Cardiac fibroblast (primary cell): ENCODE data around the gene PRSS48.

Experiments used
- DNase-seq, 2 donors: peaks; one replicate each; pipeline versions ENCODE4 v3.0.0 to v3.0.0-alpha.2; 2010; ENCODE audit warnings: low read depth in 2 of 2
- H3K4me3 ChIP-seq, 2 donors: replicated peaks in 1 of 2; 1 replicate in 1 of 2; 2 replicates in 1 of 2; pipeline ENCODE4 v1.5.1; 2011; ENCODE audit warnings: low read depth in 2 of 2, low read length in 2 of 2, mild to moderate bottlenecking in 2 of 2, moderate library complexity in 1 of 2
- CTCF ChIP-seq: IDR thresholded peaks from one replicate; pipeline ENCODE4 v1.5.1; 2011; ENCODE audit warnings: low read depth, mild to moderate bottlenecking, low read length, inconsistent platforms

The PRSS48 gene

GRCh38 chr4:151304755-151305154 lies 27.8 kb downstream of the PRSS48 start:
- no peak overlapping the region for H3K4me3 ChIP-seq
- no peak for TF ChIP-seq CTCF
- DNase-seq = peak in 1 of 2 donors; percentile 45

DNA sequence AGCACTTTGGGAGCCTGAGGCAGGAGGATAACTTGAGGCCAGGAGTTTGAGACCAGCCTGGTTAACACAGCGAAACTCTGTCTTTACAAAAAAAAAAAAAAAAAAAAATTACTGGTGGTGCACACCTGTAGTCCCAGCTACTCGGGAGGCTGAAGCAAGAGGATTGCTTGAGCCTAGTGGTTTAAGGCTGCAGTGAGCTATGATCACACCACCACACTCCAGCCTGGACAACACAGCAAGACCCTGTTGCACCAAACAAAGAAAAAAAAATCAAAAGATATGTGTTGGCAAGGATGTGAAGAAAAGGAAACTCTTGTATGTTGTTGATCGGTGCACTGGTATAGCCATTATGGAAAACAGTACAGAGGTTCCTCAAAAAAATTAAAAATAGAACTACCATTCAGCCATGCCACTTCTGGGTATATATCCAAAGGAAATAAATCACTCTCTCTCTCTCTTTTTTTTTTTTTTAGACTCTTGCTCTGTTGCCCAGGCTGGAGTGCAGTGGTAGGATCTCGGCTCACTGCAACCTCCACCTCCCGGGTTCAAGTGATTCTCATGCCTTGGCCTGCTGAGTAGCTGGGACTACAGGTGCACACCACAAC lies 33.3 kb downstream of the PRSS48 start:
- TF ChIP-seq CTCF = no peak
- H3K4me3 ChIP-seq = no peak overlapping the region
- DNase-seq = no peak

- no peak for TF ChIP-seq CTCF
- DNase-seq = no peak
- H3K4me3 ChIP-seq = no peak overlapping the region
Measured at GRCh38 chr4:151313306-151314009, 36.5 kb downstream of the PRSS48 start.

GRCh38 chr4:151314010-151314355 lies 37.0 kb downstream of the PRSS48 start:
- no peak overlapping the region for H3K4me3 ChIP-seq
- TF ChIP-seq CTCF = no peak
- no peak for DNase-seq

DNA sequence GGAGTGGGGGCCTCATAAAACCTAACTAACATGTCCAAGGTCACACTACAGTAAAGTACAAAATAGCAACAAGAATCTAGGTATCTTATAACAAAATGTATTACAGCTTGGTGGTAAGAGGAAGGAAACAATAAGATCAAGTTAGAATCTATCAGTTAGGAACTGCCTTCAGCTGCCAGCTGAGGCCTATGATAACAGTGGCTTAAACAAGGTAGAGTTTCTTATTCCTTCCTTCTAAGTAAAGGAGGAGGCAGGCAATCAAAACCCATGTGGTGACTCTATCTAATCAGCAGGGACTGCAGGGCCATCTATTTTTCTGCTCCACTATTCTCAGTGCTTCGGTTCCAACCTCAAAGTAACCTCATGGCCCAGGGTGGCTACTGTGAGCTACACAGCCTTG lies 37.5 kb downstream of the PRSS48 start:
- no peak overlapping the region for H3K4me3 ChIP-seq
- TF ChIP-seq CTCF = no peak
- DNase-seq = no peak

GRCh38 chr4:151315212-151315886 lies 38.4 kb downstream of the PRSS48 start:
- H3K4me3 ChIP-seq = no peak overlapping the region
- DNase-seq = peak; percentile 24 to 26
- no peak for TF ChIP-seq CTCF
